Stimulated activated CD4-positive, alpha-beta T cell treated with anti-CD3 and anti-CD28 coated beads, Interleukin-4, amount 100 ng/mL, for 48 hours (primary cell): ENCODE measurements around the gene MFSD2B.
"Not testable (repeated sequence)": the region's sequence is repeated elsewhere in the genome, so short reads cannot be mapped to it uniquely, and the experiment has no call there.

Experiments
- DNase-seq, 2 donors: peaks; one replicate each; pipeline ENCODE4 v3.0.0-alpha.2; 2020; ENCODE audit warnings: low read depth in 2 of 2

Gene MFSD2B, protein sequence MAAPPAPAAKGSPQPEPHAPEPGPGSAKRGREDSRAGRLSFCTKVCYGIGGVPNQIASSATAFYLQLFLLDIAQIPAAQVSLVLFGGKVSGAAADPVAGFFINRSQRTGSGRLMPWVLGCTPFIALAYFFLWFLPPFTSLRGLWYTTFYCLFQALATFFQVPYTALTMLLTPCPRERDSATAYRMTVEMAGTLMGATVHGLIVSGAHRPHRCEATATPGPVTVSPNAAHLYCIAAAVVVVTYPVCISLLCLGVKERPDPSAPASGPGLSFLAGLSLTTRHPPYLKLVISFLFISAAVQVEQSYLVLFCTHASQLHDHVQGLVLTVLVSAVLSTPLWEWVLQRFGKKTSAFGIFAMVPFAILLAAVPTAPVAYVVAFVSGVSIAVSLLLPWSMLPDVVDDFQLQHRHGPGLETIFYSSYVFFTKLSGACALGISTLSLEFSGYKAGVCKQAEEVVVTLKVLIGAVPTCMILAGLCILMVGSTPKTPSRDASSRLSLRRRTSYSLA

GRCh38 chr2:24009680-24010476 is at the start of gene MFSD2B:
Gene MFSD2B (plus strand): TSS chr2:24010085. CDS start chr2:24010097, 12 bp downstream.
- DNase-seq: no peak

DNA sequence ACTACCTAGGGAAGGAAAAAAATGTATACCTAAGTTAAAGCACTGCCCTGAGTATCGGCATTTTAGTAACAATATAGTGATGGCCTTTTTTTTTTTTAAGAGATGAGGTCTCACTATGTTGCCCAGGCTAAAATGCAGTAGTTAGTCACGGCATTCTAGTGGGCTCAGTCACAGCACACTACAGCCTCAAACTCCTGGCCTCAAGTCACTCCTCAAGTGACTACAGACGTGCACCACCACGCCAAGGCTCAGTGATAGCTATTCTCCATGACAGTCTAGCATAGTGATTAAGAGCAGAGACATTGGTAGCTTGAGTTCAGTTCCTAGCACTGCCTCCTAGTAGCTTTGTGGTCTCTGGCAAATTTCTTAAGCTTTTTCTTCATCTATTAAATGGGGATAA is 42.0 kb upstream of the MFSD2B start:
- DNase-seq: no peak

- no peak for DNase-seq
Measured at GRCh38 chr2:23976883-23977282, 33.0 kb upstream of the MFSD2B start.

- no peak for DNase-seq
Measured at GRCh38 chr2:23988371-23988770, 21.5 kb upstream of the MFSD2B start.

DNA sequence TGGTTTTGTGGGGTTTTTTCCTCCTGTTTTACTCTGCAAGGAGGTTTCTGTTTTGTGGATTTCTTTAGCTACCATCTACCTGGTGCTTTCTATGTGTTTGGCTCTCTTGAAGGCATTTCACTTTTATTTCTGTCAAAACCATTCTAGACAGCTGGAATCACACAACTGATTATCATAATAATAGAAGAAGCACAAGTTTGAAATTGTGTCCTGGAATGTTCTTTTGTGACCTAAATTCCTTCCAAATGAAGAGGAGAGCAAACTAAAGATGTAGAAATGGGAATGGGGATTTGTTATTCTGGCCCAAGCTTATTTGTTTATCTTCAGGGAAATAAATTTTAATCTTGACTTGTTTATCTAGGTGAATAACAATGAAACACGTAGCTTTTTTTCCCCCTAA is 17.0 kb upstream of the MFSD2B start:
- DNase-seq: no peak

DNA sequence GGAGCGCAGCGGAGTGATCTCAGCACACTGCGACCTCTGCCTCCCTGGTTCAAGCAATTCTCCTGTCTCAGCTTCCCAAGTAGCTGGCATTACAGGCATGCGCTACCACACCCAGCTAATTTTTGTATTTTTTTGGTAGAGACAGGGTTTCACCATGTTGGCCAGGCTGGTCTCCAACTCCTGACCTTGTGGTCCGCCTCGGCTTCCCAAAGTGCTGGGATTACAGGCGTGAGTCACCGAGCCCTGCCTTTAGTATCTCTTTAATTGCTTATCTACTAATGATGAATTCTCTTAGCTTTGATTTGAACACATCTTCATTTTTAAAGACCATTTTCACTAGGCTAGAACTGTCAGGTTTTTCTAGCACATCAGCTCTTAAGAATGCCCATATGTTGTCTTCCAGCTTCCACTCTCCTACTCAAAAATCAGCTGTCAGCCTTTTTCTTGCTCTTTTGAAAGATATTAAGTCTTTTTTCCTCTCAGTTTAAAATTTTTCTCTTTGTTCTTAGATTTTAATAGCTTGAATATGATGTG is 16.1 kb upstream of the MFSD2B start:
- no peak for DNase-seq

DNA sequence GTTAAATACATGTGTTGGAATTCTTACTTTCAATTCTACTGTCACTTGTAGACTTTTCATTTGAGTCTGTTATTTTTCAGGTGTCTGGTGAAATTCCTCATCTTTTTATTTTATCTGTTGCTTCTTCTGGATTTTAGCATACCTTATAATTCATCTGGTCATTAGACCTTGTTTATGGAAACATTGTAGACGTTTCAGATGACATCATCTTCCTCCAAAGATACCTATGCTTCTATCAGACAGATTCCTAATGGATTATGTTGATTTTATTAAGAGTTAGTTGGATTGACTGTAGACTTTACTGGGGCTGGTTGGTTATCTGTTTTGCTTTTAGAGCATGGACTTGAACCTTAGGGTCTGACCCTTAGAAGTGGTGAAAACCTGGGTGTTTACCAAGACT is 15.3 kb upstream of the MFSD2B start:
- no peak for DNase-seq

DNA sequence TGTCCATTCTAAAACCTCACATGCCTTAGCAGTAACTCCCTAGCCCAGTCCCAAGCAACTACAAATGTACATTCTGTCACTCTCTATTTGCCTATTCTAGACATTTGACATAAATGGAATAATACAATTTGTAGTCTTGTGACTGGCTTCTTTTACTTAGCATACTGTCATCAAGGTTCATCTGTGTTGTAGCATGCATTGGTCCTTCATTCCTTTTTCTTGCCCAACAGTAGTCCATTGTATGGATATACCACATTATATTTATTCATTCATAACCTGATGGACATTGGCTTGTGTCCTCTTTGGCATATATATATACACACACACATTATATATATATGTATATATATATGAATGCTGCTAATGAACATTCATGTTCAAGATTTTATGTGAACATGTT is 2.2 kb upstream of the MFSD2B start:
- DNase-seq: no peak

GRCh38 chr2:24008672-24009366 is 1.1 kb upstream of the MFSD2B start:
- no peak for DNase-seq

- no peak for DNase-seq
Measured at GRCh38 chr2:24009367-24009679, 562 bp upstream of the MFSD2B start.

DNA sequence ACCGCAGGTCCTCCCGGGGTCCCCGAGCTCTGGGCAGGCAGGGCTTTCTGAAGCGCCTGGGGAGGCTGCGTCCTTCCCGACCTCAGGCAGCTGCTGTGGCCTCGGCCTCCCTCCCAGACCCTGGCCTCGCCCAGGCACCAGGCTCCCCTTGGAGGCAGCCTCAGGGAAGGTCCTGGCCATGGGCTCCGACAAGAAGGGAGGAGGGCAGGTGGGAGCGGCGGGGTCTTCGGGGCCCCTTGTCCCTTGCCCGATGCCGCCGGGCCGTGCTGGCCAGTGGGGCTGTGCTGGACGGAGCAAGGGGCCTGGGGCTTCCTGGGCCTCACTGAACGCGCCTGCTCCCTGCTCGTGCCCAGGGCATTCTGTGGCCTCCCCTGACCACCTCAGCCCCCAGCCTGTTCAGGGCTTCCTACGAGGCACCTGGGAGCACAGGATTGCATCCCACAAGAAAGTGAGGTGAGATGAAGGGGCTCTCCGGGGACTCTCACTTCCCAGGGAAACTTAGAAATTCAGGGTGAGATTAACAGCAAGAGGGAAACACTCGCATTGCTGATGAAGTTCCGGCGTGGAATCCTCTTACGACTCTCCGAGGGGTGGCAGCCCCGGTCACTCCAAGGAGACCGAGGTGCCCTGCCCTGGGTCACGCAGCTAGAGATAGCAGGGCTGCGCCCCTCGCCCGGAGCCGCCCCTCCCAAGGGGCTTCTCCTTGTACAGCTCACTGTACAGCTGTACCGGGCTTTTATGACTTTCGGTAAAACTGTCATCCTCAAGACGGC is 778 bp downstream of the MFSD2B start:
- DNase-seq: no peak

DNA sequence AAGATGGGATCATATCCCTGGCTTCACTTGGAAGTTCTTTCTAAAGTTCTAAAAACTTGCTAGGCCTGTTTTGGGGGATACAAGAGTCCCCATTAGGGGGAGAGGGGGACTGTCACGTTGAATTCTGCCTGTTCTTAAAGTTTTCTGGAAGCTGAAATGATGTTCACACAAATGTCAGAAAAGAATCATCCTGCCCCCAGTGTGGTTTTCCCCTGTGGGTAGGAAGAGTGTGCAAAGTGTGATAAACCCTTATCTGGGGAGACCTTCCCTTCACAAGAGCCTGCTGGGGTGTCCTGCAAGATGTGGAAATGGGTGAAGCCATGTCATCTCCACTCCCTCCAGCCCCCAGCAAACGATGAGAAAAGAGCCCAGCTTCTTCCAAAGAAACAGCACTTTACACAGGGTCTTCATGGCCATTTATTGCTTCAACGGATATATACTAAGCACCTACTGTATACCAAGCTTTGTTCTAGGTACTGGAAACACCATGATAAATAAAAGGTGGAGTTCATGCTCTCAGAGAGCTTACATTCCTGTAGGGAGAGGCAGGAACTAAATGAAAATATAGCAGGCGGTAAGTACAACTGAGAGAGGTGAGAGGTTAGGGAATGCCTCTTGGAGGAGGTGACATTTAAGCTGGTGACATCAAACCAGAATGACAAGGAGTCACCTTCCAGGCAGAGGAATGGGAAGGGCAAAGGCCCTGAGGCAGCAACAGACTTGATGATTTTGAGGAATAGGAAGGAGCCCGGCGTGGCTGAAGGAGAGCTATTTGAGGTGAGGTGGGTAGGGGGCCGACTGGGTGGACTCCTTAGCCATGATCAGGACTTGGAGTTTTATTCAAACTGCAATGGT is 1.6 kb downstream of the MFSD2B start:
- DNase-seq: no peak

DNA sequence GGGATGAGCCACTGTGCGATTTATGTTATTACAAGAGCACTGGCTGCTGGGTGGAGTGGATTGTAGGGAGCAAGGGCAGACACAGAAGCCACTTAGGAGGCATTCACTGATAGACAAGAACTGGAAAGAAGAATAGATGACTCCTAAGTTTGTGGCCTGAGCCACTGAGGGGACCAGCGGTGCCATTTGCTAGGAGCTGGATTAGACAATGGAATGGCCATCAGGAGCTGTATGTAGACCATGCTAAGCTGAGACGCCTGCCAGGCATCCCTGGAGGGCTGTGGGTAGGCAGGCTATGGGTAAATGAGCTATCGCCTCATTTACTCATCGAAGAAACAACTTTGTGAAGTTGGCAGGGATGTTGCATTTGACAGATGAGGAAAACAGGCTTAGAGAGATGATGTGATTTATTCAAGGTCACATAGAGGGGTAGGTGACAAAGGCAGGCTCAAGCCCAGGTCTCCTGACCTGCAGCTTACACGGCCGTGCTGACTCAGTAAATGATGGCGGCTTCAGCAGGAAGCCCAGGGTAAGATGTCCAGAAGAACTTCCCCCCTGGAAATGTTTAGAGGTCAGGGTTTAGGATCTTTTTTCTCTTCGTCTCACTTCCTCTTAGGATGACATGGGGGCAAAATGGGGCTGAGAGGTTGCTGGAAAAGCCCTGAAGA is 2.8 kb downstream of the MFSD2B start:
- no peak for DNase-seq

- DNase-seq: not testable (repeated sequence)
Measured at GRCh38 chr2:24014902-24015301, 5.0 kb downstream of the MFSD2B start.

GRCh38 chr2:24015562-24016375 is 5.9 kb downstream of the MFSD2B start:
- DNase-seq: no peak

GRCh38 chr2:24016376-24016761 is 6.5 kb downstream of the MFSD2B start:
- DNase-seq: no peak

- no peak for DNase-seq
Measured at GRCh38 chr2:24016853-24017703, 7.2 kb downstream of the MFSD2B start.

DNA sequence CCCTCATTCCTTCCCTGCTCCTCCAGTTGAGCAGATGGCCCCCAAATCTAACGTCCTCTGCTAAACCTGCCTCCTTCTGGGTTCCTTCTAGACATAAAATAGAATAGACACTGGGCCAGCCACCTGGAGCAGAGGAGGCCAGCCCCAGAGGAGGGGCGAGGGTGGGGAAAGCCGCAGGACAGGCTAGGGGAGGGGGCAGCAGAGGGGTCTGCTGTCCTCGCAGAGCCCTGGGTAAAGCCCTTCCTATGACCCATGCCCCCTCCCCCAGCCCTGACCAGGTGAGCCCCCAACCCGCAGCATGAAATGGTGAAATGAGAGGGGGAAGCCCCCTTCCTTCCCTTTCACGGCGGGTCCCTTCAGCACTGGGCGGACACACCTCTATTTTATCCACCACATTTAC is 7.8 kb downstream of the MFSD2B start:
- no peak for DNase-seq
